Activated CD8-positive, alpha-beta memory T cell treated with anti-CD3 and anti-CD28 coated beads, Interleukin-2, amount 10 ng/mL, durations not matched to agents 7 days and 5 days (primary cell): ENCODE results near the gene TES. TPM values are rescaled to one million over a fixed set of nuclear protein-coding genes. Genes with fewer than 3 reads are reported as not detected.
"Not testable (repeated sequence)": the region's sequence is repeated elsewhere in the genome, so short reads cannot be mapped to it uniquely, and the experiment has no call there.

Experiments
- ATAC-seq: fragments of 150-1000 bp; cut with Tn5 transposase; one replicate; pipeline ENCODE4 v1.10.0; 2021; ENCODE audit warnings: moderate library complexity
- CTCF ChIA-PET: fragments of 350-600 bp; sonication (Branson Sonifier 250); formaldehyde crosslinking; loops from one replicate; lab custom pipeline; 2021; ENCODE audit warnings: antibody characterized with exemption; lab: Charles Lee
- DNase-seq: peaks from one replicate; pipeline ENCODE4 v3.0.0-alpha.2; 2020
- H3K27ac Mint-ChIP-seq: one replicate; pipeline ENCODE4 v1.8.0; 2021; ENCODE audit warnings: mild to moderate bottlenecking, mixed read lengths
- H3K27me3 Mint-ChIP-seq: one replicate; pipeline ENCODE4 v1.8.0; 2021; ENCODE audit warnings: mixed read lengths
- H3K36me3 Mint-ChIP-seq: one replicate; pipeline ENCODE4 v1.8.0; 2021; ENCODE audit warnings: mild to moderate bottlenecking, mixed read lengths
- H3K4me1 Mint-ChIP-seq: one replicate; pipeline ENCODE4 v1.8.0; 2021; ENCODE audit warnings: mixed read lengths
- H3K4me3 Mint-ChIP-seq: one replicate; pipeline ENCODE4 v1.8.0; 2021; ENCODE audit warnings: mild to moderate bottlenecking, moderate library complexity, mixed read lengths
- H3K9me3 Mint-ChIP-seq: one replicate; pipeline ENCODE4 v1.8.0; 2022; ENCODE audit warnings: low read depth, mixed read lengths
- total RNA-seq, 2 experiments: library from RNA; stranded (reverse); gene quantifications; one replicate each; pipeline ENCODE4 v1.2.3, GENCODE V29; 2021

The TES gene
- total RNA-seq, 2 experiments from 2014 or later, result 98.5 TPM

DNA sequence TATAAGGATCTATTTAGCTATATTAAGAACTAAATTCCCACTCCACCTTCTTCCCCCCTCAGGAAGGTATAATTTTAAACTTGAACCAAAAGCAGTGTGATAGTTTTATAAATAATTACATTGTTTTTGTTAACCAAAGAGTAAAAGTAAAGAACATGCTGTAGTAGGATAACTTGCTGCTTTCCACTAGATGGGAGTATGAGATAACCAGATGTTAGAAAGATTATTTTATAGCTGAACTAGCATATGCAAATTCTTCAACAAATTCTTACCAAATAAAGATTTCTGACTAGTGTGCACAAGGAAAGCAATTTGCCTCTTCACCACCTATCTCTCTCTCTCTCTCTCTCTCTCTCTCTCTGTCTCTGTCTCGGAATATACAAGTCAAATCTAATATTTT is 31.8 kb downstream of the TES start:
- DNase-seq, result no peak
- Mint-ChIP-seq H3K27ac (no peak overlapping the region), H3K4me1 (peaks cover 18% of the 10 kb centered on the region), H3K36me3 (peaks cover 63% of the 10 kb centered on the region), H3K9me3 (peaks cover 5% of the 10 kb centered on the region), H3K27me3 (no peaks in the 10 kb centered on the region), H3K4me3 (no peak overlapping the region)
- CTCF ChIA-PET, result interaction anchor here (1.0 to 1.7 kb wide), 3 partner anchors 62 to 347 kb away, joined by 3 to 6 read pairs (median 3); no protein-coding TSS in a partner anchor
- no peak for ATAC-seq

DNA sequence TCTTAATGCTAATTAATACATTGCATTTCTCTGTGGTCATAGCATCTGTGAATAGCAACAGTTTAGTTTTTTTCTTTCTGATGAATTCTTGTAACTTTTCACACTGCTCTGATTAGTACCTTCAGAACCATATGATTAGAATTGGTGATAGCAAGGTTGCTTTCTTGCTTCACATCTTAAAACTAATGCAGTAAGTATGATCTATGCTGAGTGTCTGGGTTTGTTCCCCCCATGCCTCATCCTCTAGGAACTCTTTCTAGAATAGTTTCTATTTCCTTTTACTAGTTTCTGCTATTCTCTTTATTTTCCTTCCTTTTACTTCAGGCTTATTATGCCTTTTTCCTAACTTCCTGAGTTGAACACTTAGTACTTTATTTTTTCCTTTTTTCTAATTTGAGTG is 32.4 kb downstream of the TES start:
- no peaks in the 10 kb centered on the region for H3K27me3 Mint-ChIP-seq
- no peak overlapping the region for H3K4me3 Mint-ChIP-seq
- H3K36me3 Mint-ChIP-seq, result peaks cover 59% of the 10 kb centered on the region
- H3K9me3 Mint-ChIP-seq, result peaks cover 5% of the 10 kb centered on the region
- no peak for ATAC-seq
- CTCF ChIA-PET, result no interaction called here
- no peak for DNase-seq
- H3K27ac Mint-ChIP-seq, result no peak overlapping the region
- H3K4me1 Mint-ChIP-seq, result peaks cover 18% of the 10 kb centered on the region

DNA sequence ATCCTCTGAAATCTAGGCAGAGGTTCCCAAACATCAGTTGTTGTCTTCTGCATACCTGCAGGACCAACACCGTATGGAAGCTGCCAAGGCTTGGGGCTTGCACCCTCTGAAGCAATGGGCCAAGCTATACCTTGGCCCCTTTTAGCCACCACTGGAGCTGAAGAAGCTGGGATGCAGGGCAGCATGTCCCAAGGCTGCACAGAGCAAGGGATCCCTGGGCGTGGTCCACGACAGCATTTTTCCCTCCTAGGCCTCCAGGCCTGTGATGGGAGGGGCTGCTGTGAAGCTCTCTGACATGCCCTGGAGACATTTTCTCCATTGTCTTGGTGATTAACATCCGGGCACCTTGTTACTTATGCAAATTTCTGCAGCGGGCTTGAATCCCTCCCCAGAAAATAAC is 34.5 kb downstream of the TES start:
- H3K4me3 Mint-ChIP-seq, CTCF ChIA-PET, ATAC-seq, H3K9me3 Mint-ChIP-seq, H3K27ac Mint-ChIP-seq, H3K27me3 Mint-ChIP-seq, DNase-seq: not testable (repeated sequence)
- peaks cover 14% of the 10 kb centered on the region for H3K4me1 Mint-ChIP-seq
- peaks cover 66% of the 10 kb centered on the region for H3K36me3 Mint-ChIP-seq

DNA sequence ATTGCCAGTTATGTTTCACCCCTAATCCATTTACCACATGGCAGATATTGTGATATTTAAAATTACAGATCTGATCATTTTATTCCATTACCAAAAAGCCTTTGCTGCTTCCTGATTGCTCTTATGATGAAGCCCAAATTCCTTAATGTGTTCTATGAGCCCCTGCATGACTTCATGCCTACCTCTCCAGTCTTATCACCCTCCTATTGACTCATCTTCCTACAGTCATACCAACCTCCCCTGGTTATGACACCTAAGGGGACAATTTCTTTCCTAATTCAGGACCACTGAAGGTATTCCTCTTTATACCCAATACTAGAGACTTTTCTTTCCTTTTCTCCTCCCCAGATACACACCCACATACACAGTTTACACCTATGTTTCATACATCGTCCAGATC is 36.0 kb downstream of the TES start:
- Mint-ChIP-seq H3K4me3 (no peak overlapping the region), H3K27ac (no peak overlapping the region), H3K4me1 (peaks cover 13% of the 10 kb centered on the region), H3K27me3 (no peaks in the 10 kb centered on the region), H3K9me3 (peaks cover 5% of the 10 kb centered on the region), H3K36me3 (peaks cover 70% of the 10 kb centered on the region)
- DNase-seq (no peak), ATAC-seq (no peak)
- CTCF ChIA-PET, result no interaction called here

DNA sequence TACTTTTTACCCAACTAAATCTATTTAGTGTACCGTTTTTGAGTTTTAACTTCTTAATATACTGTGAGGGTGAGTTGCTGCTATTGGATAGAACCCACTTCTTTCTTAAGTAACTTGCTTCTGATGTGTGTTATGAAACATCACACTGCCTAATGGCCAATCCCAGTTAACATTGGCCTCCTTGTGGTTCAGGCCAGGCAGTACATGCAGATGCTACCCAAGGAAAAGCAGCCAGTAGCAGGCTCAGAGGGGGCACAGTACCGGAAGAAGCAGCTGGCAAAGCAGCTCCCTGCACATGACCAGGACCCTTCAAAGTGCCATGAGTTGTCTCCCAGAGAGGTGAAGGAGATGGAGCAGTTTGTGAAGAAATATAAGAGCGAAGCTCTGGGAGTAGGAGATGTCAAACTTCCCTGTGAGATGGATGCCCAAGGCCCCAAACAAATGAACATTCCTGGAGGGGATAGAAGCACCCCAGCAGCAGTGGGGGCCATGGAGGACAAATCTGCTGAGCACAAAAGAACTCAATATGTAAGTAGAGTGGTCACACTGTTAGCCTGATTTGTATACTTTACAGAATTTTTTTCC is 39.7 kb downstream of the TES start:
- DNase-seq (no peak), ATAC-seq (no peak)
- no peak overlapping the region for H3K4me3 Mint-ChIP-seq
- H3K4me1 Mint-ChIP-seq, result peaks cover 11% of the 10 kb centered on the region
- peaks cover 59% of the 10 kb centered on the region for H3K36me3 Mint-ChIP-seq
- no peaks in the 10 kb centered on the region for H3K27me3 Mint-ChIP-seq
- H3K9me3 Mint-ChIP-seq, result peaks cover 3% of the 10 kb centered on the region
- CTCF ChIA-PET, result interaction anchor here (1.0 to 1.5 kb wide), 3 partner anchors 9 to 78 kb away, joined by 3 to 5 read pairs (median 4); no protein-coding TSS in a partner anchor
- no peak overlapping the region for H3K27ac Mint-ChIP-seq

DNA sequence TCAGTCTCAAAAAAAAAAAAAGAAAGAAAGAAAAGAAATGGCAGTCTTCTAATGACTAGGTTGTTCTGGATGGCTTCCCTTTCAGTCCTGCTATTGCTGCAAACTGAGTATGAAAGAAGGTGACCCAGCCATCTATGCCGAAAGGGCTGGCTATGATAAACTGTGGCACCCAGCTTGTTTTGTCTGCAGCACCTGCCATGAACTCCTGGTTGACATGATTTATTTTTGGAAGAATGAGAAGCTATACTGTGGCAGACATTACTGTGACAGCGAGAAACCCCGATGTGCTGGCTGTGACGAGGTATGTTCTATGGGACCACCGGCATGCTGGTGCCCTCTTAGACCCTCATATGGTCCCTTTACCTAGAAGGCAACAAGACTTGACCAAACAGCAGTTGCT is 41.3 kb downstream of the TES start:
- Mint-ChIP-seq H3K4me3 (no peak overlapping the region), H3K9me3 (no peaks in the 10 kb centered on the region), H3K4me1 (no peaks in the 10 kb centered on the region), H3K27ac (no peak overlapping the region), H3K36me3 (peaks cover 49% of the 10 kb centered on the region), H3K27me3 (no peaks in the 10 kb centered on the region)
- DNase-seq, result no peak
- CTCF ChIA-PET, result interaction anchor here (0.8 kb wide), 1 partner anchor 40 kb away, joined by 4 read pairs; no protein-coding TSS in a partner anchor
- ATAC-seq, result no peak

DNA sequence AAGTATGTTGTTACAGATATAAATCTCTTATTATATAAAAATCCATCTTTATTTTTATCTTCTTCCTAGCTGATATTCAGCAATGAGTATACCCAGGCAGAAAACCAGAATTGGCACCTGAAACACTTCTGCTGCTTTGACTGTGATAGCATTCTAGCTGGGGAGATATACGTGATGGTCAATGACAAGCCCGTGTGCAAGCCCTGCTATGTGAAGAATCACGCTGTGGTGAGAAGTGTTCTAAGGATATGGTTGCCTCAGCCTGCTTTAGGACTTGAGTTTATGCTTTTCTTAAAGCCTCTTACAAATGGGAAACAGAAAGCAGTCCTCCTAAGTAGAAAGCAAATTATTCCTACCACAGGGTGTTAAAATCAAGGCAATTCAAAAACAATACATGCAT is 41.9 kb downstream of the TES start:
- H3K27me3 Mint-ChIP-seq, result no peaks in the 10 kb centered on the region
- no peak overlapping the region for H3K27ac Mint-ChIP-seq
- H3K4me3 Mint-ChIP-seq, result no peak overlapping the region
- no peaks in the 10 kb centered on the region for H3K9me3 Mint-ChIP-seq
- peaks cover 48% of the 10 kb centered on the region for H3K36me3 Mint-ChIP-seq
- H3K4me1 Mint-ChIP-seq, result no peaks in the 10 kb centered on the region
- no peak for ATAC-seq
- CTCF ChIA-PET, result interaction anchor here (0.8 kb wide), 1 partner anchor 41 kb away, joined by 4 read pairs; no protein-coding TSS in a partner anchor
- DNase-seq, result no peak

DNA sequence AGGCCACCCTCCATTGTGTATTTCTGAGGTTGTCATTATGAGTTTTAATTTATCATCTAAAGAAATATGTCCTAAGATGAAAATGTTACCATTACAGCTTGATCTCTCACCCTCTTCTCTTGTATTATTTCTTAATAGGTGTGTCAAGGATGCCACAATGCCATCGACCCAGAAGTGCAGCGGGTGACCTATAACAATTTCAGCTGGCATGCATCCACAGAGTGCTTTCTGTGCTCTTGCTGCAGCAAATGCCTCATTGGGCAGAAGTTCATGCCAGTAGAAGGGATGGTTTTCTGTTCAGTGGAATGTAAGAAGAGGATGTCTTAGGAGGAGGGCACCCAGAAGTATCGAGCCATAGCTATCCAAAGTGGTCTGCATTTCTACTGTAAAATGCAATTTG is 46.8 kb downstream of the TES start:
- Mint-ChIP-seq H3K4me3 (no peak overlapping the region), H3K9me3 (no peaks in the 10 kb centered on the region), H3K36me3 (peaks cover 40% of the 10 kb centered on the region), H3K4me1 (peaks cover 9% of the 10 kb centered on the region), H3K27ac (no peak overlapping the region), H3K27me3 (no peaks in the 10 kb centered on the region)
- ATAC-seq (no peak), DNase-seq (no peak)
- CTCF ChIA-PET, result interaction anchor here (0.9 to 4.6 kb wide), 11 partner anchors 9 to 334 kb away, joined by 3 to 27 read pairs (median 5); no protein-coding TSS in a partner anchor

DNA sequence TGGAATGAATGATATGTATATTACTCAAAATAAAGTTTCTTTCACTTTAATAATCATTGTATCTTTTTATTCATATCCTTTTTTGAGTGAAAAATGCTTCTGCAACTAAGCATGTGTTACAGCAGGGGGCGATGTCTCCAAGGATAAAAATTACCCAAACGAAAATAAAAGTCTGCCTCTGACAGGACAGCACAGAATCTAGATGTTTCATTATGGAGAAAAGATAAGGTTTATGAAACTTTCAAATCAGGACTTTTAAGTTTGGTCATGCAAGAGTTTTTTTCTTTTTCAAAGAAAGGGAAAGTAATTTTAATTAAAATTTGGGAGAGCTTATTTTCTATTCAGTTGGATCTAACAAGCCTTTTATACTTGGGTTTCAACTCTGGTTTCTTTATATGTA is 48.4 kb downstream of the TES start:
- Mint-ChIP-seq H3K27me3 (no peaks in the 10 kb centered on the region), H3K36me3 (peaks cover 31% of the 10 kb centered on the region), H3K9me3 (no peaks in the 10 kb centered on the region), H3K27ac (no peak overlapping the region), H3K4me1 (peaks cover 10% of the 10 kb centered on the region), H3K4me3 (no peak overlapping the region)
- no peak for DNase-seq
- CTCF ChIA-PET, result interaction anchor here (0.6 to 4.6 kb wide), 17 partner anchors 9 to 335 kb away, joined by 3 to 27 read pairs (median 5); no protein-coding TSS in a partner anchor
- no peak for ATAC-seq

DNA sequence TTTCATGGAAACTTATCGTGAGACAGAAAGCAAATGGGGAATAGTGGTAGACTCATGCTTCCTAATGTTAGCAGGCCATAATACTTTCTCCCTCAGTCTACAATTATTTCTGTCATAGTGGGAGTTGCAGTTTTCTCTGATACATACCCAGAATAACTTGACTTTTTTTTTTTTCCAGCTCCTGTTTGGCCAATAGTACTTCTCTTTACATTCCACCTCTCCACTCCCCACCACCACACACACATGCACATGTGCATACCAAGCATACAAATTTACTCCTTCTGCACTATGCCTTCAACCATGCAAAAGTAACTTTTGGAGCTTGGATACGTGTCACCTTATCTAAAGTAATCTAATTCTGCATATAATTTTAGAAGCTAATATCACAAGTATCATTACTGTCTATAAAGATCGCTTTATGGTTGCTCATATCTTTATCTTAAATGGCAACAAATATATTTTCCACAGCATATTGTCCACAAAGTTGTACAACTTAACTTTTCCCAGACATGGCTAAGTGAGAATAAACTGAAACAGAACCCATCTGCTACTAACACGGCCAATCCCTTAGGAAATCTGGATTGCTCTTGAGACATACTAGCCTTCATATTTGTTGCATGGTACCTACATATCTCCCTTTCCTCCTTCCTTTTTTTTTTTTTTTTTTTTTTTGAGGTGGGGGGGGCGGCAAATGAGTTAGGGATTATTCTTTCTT is 49.0 kb downstream of the TES start:
- Mint-ChIP-seq H3K4me3 (no peak overlapping the region), H3K27me3 (peaks cover 2% of the 10 kb centered on the region), H3K9me3 (no peaks in the 10 kb centered on the region), H3K36me3 (peaks cover 29% of the 10 kb centered on the region), H3K27ac (no peak overlapping the region), H3K4me1 (peaks cover 10% of the 10 kb centered on the region)
- CTCF ChIA-PET, result interaction anchor here (0.6 to 4.6 kb wide), 19 partner anchors 8 to 334 kb away, joined by 3 to 27 read pairs (median 5); no protein-coding TSS in a partner anchor
- ATAC-seq (no peak), DNase-seq (no peak)

DNA sequence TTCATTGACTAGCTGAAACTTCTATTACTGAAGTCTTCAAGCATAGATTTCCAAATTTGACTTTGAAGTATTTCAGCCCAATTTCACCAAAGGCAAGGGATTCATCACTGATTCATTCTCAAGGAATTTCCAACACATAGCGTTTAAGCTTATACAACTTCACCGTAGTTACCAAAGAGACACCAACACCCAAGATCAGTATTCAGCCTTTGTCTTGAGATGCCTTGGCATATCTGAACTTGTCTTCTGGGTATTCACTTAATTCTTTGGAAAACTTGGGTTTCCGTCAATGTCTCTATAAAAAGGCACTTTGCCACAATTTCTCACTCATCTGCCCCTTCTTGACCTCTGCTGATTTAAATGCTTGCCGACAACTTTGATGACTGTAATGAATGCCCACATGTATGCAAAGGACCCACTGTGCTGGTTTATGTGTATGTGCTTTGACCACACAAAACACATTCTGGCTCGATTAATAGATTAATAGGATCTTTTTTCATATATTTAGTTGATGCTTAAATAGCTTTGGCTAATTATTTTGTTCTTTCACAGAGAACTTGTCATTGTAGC is 49.6 kb downstream of the TES start:
- H3K4me1 Mint-ChIP-seq, result peaks cover 10% of the 10 kb centered on the region
- H3K27me3 Mint-ChIP-seq, result peaks cover 8% of the 10 kb centered on the region
- ATAC-seq (no peak), DNase-seq (no peak)
- CTCF ChIA-PET, result interaction anchor here (0.7 to 4.6 kb wide), 8 partner anchors 12 to 331 kb away, joined by 3 to 27 read pairs (median 6); no protein-coding TSS in a partner anchor
- no peak overlapping the region for H3K27ac Mint-ChIP-seq
- no peak overlapping the region for H3K4me3 Mint-ChIP-seq
- peaks cover 27% of the 10 kb centered on the region for H3K36me3 Mint-ChIP-seq
- H3K9me3 Mint-ChIP-seq, result no peaks in the 10 kb centered on the region

DNA sequence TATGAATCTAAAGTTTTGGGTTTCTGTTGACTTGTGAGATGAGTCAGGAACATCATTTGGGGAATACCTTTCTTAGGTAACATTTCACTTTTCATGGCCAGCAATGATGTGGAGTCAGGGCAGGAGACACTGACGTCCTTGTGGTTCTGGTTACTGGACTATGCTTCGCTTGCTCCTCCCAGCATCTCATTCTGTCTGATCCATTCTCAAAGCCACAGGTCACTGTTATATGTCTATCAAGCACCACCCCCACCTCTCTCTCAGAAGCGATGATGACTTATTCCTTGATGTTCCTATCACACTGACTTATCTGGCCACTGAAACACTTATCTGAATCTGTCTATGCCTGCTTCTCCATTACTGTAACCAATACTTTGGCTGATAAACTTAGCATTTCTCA is 51.6 kb downstream of the TES start:
- CTCF ChIA-PET, result no interaction called here
- Mint-ChIP-seq H3K27ac (no peak overlapping the region), H3K4me3 (no peak overlapping the region), H3K4me1 (peaks cover 10% of the 10 kb centered on the region), H3K9me3 (no peaks in the 10 kb centered on the region), H3K27me3 (peaks cover 23% of the 10 kb centered on the region), H3K36me3 (peaks cover 20% of the 10 kb centered on the region)
- DNase-seq (no peak), ATAC-seq (no peak)

DNA sequence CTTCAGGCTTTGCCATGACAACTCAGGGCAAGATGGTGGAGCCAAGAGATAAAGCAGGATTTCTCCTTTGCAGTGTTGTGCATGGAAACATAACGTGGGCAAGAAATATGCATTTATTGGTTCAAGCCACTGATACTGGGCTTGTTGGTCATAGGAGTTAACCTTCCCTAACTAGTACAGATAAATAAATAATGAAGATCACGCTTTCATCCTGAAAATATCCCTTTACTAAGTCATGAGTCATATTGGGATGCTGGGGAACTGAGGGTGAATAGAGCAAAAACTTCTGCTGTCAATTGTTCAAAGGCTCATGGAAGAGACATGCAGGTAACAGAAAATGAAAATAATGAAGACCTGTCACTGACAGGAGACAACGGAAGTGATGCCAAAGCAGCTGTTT is 55.5 kb downstream of the TES start:
- CTCF ChIA-PET, result no interaction called here
- Mint-ChIP-seq H3K36me3 (no peaks in the 10 kb centered on the region), H3K9me3 (no peaks in the 10 kb centered on the region), H3K27ac (no peak overlapping the region), H3K27me3 (peaks cover 34% of the 10 kb centered on the region), H3K4me3 (no peak overlapping the region), H3K4me1 (peaks cover 3% of the 10 kb centered on the region)
- ATAC-seq, result no peak
- no peak for DNase-seq
